Measurements from ENCODE around the gene MEGF11.
"Not testable (repeated sequence)": the region's sequence is repeated elsewhere in the genome, so short reads cannot be mapped to it uniquely, and the experiment has no call there.

The MEGF11 gene

DNA sequence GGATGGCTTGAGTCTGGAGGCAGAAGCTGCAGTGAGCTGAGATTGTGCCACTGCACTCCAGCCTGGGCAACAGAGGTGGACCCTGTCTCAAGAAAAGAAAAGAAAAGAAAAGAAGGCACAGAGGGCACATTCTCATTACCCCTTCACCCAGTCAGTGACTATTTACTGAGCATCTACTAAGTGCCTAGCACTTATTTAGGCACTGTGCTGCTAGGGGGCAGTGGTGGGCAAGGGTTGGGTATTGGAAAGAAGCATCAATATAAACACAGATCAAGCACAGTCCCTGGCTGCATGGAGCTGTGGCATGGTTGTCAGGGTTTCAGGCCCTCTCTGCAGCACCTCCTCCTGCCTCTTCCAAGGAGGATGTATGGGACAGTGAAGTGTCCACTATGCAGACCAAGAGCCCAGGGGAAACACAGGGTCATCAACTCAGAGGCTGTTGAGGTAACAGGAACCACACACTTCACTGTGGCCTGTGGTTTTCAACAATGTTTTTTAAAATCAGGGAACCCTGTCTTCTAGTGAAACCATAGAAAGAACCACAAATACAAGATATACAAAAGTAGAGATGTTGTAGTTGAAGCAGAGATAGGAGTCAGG, 245.8 kb downstream of the MEGF11 start:
- H3K9ac ChIP-seq (ENCODE audit: low read length): no peak overlapping the region
- no peak overlapping the region for H2AFZ ChIP-seq (ENCODE audit: low read length)
- H3K79me2 ChIP-seq (ENCODE audit: insufficient read depth, low read length): no peaks in the 10 kb centered on the region
- H3K27me3 ChIP-seq (ENCODE audit: insufficient read depth, low read length): no peaks in the 10 kb centered on the region
- no peaks in the 10 kb centered on the region for H3F3A ChIP-seq (ENCODE audit: insufficient read depth, low read length)
- H3K4me1 ChIP-seq (ENCODE audit: insufficient read depth, low read length, severe bottlenecking): no peaks in the 10 kb centered on the region
- no peak overlapping the region for H3K4me2 ChIP-seq (ENCODE audit: low read length)
- no peak overlapping the region for H3K27ac ChIP-seq (ENCODE audit: low read depth, low read length, poor library complexity, severe bottlenecking)
- TF ChIP-seq, protein P1, sequence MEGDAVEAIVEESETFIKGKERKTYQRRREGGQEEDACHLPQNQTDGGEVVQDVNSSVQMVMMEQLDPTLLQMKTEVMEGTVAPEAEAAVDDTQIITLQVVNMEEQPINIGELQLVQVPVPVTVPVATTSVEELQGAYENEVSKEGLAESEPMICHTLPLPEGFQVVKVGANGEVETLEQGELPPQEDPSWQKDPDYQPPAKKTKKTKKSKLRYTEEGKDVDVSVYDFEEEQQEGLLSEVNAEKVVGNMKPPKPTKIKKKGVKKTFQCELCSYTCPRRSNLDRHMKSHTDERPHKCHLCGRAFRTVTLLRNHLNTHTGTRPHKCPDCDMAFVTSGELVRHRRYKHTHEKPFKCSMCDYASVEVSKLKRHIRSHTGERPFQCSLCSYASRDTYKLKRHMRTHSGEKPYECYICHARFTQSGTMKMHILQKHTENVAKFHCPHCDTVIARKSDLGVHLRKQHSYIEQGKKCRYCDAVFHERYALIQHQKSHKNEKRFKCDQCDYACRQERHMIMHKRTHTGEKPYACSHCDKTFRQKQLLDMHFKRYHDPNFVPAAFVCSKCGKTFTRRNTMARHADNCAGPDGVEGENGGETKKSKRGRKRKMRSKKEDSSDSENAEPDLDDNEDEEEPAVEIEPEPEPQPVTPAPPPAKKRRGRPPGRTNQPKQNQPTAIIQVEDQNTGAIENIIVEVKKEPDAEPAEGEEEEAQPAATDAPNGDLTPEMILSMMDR (IDR thresholded peaks at IDR 0.05; ENCODE audit: low read length): peak; percentile 50
- no peak for TF ChIP-seq EZH2 (IDR thresholded peaks at IDR 0.05; ENCODE audit: borderline replicate concordance, low read length)
- H3K9me3 ChIP-seq (ENCODE audit: low read length): no peaks in the 10 kb centered on the region
- no peaks in the 10 kb centered on the region for H4K20me1 ChIP-seq (ENCODE audit: insufficient read depth, low read length)
- H3K9me2 ChIP-seq (ENCODE audit: low read depth, low read length): no peaks in the 10 kb centered on the region
- no peaks in the 10 kb centered on the region for H3K36me3 ChIP-seq (ENCODE audit: insufficient read depth, low read length)
- H3K4me3 ChIP-seq (ENCODE audit: low read depth, low read length, poor library complexity, severe bottlenecking): no peak overlapping the region

DNA sequence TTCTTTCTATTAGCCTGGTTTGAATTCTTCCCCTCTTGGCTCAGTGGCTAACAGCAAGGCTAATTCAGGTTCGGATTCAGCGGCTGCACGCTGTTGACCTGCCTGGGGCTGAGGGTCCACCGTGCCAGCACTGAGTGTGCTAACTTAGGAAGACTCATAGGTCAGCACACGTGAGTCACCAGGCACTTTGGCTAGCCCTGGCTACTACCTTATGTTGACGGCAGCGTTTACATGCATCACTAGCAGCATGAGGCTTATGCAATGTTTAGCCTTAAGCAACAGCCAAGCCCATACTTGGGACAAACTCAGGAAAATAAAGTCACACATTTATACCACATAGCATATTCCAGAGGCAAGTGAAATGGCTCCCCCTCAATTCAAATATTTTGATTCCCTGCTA, 246.6 kb downstream of the MEGF11 start:
- Histone ChIP-seq H3K79me2 (ENCODE audit: insufficient read depth, low read length) (no peaks in the 10 kb centered on the region), H3K4me3 (ENCODE audit: low read depth, low read length, poor library complexity, severe bottlenecking) (no peak overlapping the region), H3F3A (ENCODE audit: insufficient read depth, low read length) (no peaks in the 10 kb centered on the region), H3K9me3 (ENCODE audit: low read length) (no peaks in the 10 kb centered on the region), H3K9me2 (ENCODE audit: low read depth, low read length) (no peaks in the 10 kb centered on the region), H3K9ac (ENCODE audit: low read length) (no peak overlapping the region), H2AFZ (ENCODE audit: low read length) (no peak overlapping the region), H4K20me1 (ENCODE audit: insufficient read depth, low read length) (no peaks in the 10 kb centered on the region), H3K36me3 (ENCODE audit: insufficient read depth, low read length) (no peaks in the 10 kb centered on the region), H3K4me1 (ENCODE audit: insufficient read depth, low read length, severe bottlenecking) (no peaks in the 10 kb centered on the region), H3K27ac (ENCODE audit: low read depth, low read length, poor library complexity, severe bottlenecking) (no peak overlapping the region), H3K4me2 (ENCODE audit: low read length) (no peak overlapping the region), H3K27me3 (ENCODE audit: insufficient read depth, low read length) (no peaks in the 10 kb centered on the region)
- TF ChIP-seq, protein P1 (IDR thresholded peaks at IDR 0.05; ENCODE audit: low read length): no peak
- no peak for TF ChIP-seq EZH2 (IDR thresholded peaks at IDR 0.05; ENCODE audit: borderline replicate concordance, low read length)

DNA sequence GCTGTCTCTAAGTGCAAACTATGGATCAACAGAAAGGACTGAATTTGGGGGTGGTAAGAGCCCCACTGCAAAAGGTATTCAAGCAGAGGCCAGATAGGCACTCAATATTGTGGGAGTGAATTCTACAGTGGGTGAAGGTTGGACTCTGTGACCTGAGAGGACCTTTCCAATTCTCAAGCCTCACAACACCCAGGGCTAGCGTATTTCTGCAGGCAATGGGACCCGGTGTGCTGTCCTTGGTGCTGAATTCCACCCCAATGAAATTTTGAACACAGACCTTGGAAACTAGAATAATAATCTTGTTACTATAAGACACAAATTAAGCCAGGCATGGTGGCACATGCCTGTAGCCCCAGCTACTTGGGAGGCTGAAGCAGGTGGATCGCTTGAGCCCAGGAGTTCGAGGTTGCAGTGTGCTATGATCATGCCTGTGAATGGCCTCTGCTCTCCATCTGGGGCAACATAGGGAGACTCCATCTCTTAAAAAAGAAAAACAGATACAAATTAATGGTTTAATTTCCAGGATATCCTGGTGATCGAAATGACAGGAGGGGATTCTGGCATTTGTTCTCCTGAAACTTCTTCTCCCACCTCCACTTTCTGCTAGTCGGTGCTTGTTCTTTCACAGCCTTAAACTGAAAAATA, 248.8 kb downstream of the MEGF11 start:
- Histone ChIP-seq H3K27ac (ENCODE audit: low read depth, low read length, poor library complexity, severe bottlenecking) (no peak overlapping the region), H3K36me3 (ENCODE audit: insufficient read depth, low read length) (peaks cover 4% of the 10 kb centered on the region; the same call in 1 of the 2 replicates), H3K4me2 (ENCODE audit: low read length) (no peak overlapping the region), H3K9me3 (ENCODE audit: low read length) (no peaks in the 10 kb centered on the region), H3K79me2 (ENCODE audit: insufficient read depth, low read length) (no peaks in the 10 kb centered on the region), H2AFZ (ENCODE audit: low read length) (no peak overlapping the region), H3F3A (ENCODE audit: insufficient read depth, low read length) (no peaks in the 10 kb centered on the region), H3K9ac (ENCODE audit: low read length) (no peak overlapping the region), H3K4me3 (ENCODE audit: low read depth, low read length, poor library complexity, severe bottlenecking) (no peak overlapping the region), H3K27me3 (ENCODE audit: insufficient read depth, low read length) (no peaks in the 10 kb centered on the region), H4K20me1 (ENCODE audit: insufficient read depth, low read length) (no peaks in the 10 kb centered on the region), H3K9me2 (ENCODE audit: low read depth, low read length) (no peaks in the 10 kb centered on the region), H3K4me1 (ENCODE audit: insufficient read depth, low read length, severe bottlenecking) (no peaks in the 10 kb centered on the region)
- no peak for TF ChIP-seq EZH2 (IDR thresholded peaks at IDR 0.05; ENCODE audit: borderline replicate concordance, low read length)
- TF ChIP-seq, protein P1 (IDR thresholded peaks at IDR 0.05; ENCODE audit: low read length): no peak

DNA sequence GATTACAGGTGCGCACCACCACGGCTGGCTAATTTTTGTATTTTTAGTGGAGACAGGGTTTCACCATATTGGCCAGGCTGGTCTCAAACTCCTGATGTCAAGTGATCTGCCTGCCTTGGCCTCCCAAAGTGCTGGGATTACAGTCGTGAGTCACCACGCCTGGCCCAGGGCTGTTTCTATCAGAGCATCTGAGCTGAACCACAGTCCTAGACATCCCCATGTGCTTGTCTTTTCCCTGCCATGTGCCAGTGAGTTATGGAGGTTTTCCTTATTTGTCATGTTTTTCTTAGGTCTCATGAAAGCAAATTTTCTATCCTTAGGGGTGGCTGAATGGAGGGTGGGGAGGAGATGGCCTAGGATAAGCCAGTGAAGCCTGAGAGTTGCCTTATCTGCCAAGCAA, 250.4 kb downstream of the MEGF11 start:
- H3K9ac ChIP-seq (ENCODE audit: low read length); H3F3A ChIP-seq (ENCODE audit: insufficient read depth, low read length); H3K9me2 ChIP-seq (ENCODE audit: low read depth, low read length); H3K4me2 ChIP-seq (ENCODE audit: low read length); H3K4me3 ChIP-seq (ENCODE audit: low read depth, low read length, poor library complexity, severe bottlenecking); H3K4me1 ChIP-seq (ENCODE audit: insufficient read depth, low read length, severe bottlenecking); H3K9me3 ChIP-seq (ENCODE audit: low read length); H2AFZ ChIP-seq (ENCODE audit: low read length); H3K36me3 ChIP-seq (ENCODE audit: insufficient read depth, low read length); H3K27ac ChIP-seq (ENCODE audit: low read depth, low read length, poor library complexity, severe bottlenecking); H3K27me3 ChIP-seq (ENCODE audit: insufficient read depth, low read length); H4K20me1 ChIP-seq (ENCODE audit: insufficient read depth, low read length); H3K79me2 ChIP-seq (ENCODE audit: insufficient read depth, low read length): not testable (repeated sequence)
